ENCODE results near the gene ACBD3. TPM values are rescaled to one million over a fixed set of nuclear protein-coding genes. Genes with fewer than 3 reads are reported as not detected.

Gene ACBD3
- total RNA-seq, 1 donor from 2014 or later: 41.3 TPM

DNA sequence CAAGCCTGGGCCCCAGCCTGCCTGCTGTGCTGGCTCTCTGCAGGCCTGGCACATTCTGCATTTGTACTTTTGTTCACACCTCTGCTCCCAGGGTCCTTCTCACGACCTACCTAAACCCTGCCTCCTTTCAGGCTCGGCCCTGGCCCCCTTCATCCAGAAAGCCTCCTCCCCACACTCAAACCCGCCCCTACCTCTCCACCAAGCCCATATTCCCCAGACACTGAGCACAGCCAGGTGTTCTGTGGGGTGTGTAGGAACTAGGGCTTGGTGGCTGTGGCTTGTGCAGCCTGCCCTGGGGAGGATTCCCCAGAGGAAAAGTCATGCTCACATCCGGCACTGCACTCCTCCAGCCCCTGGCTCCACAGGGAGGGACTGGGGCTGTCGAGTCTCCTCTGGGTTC is 28.7 kb upstream of the ACBD3 start:
- ATAC-seq: no peak
- H3K27me3 ChIP-seq (ENCODE audit: low read depth): no peaks in the 10 kb centered on the region
- no peaks in the 10 kb centered on the region for H3K36me3 ChIP-seq
- H3K4me3 ChIP-seq: no peak overlapping the region
- intact Hi-C loops (cut with DNase I): no loop called here
- no peak overlapping the region for H3K27ac ChIP-seq
- H3K4me1 ChIP-seq: no peaks in the 10 kb centered on the region
- H3K9me3 ChIP-seq: no peaks in the 10 kb centered on the region
- TF ChIP-seq CTCF (IDR thresholded peaks at IDR 0.05): no peak
- no peak for DNase-seq

DNA sequence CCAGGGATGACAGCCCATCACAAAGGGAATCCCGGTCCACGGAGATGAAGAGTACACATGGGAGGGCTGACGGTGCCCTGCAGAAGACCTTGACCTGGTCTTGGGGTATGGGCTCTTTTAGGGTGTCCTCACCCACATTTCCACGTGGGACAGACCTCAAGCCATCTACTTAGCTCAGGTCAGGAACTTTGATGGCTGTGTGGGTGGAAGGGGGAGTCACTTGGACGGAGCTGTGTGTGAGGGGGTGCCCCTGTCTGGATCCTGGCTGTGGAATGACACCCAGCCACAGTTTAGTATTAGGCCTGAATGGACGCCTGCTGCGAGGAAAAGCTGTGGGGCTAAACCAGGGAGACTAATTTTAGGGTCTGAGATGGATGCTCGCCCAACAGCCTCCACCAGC is 26.0 kb upstream of the ACBD3 start:
- TF ChIP-seq CTCF (IDR thresholded peaks at IDR 0.05): no peak
- Histone ChIP-seq H3K4me3 (no peak overlapping the region), H3K9me3 (no peaks in the 10 kb centered on the region), H3K36me3 (no peaks in the 10 kb centered on the region), H3K27me3 (ENCODE audit: low read depth) (no peaks in the 10 kb centered on the region), H3K27ac (no peak overlapping the region), H3K4me1 (no peaks in the 10 kb centered on the region)
- no peak for DNase-seq
- no peak for ATAC-seq
- intact Hi-C loops (cut with DNase I): no loop called here

DNA sequence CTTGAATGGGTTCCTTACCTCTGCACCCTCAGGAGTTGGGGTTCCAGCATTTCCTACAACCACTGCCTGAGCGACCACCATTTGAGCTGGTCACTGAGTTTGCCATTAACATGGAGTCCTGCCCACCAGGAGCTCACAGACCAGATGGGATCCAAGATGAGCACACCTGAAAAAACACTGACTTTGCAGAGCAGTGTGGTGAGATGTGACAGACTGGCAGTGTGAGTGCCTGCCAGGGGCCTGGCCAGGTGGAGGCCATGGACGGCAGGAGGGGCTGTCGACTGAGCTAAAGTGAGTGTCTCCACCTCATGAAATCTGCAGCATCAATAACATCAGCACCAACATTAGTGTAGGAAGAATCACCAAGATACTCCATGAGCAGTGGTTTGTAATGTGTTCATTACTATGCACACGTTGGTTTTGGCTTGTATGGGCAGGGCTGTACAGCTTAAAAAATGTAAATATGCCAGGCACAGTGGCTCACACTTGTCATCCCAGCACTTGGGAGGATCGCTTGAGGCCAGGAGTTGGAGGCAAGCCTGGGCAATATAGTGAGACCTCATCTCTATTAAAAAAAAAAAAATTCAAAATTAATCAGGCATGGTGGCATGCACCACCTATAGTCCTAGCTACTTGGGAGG is 24.8 kb upstream of the ACBD3 start:
- Histone ChIP-seq H3K9me3 (no peaks in the 10 kb centered on the region), H3K36me3 (no peaks in the 10 kb centered on the region), H3K27ac (no peak overlapping the region), H3K27me3 (ENCODE audit: low read depth) (no peaks in the 10 kb centered on the region), H3K4me3 (no peak overlapping the region), H3K4me1 (no peaks in the 10 kb centered on the region)
- ATAC-seq (no peak), DNase-seq (no peak)
- intact Hi-C loops (cut with DNase I): no loop called here
- no peak for TF ChIP-seq CTCF (IDR thresholded peaks at IDR 0.05)

DNA sequence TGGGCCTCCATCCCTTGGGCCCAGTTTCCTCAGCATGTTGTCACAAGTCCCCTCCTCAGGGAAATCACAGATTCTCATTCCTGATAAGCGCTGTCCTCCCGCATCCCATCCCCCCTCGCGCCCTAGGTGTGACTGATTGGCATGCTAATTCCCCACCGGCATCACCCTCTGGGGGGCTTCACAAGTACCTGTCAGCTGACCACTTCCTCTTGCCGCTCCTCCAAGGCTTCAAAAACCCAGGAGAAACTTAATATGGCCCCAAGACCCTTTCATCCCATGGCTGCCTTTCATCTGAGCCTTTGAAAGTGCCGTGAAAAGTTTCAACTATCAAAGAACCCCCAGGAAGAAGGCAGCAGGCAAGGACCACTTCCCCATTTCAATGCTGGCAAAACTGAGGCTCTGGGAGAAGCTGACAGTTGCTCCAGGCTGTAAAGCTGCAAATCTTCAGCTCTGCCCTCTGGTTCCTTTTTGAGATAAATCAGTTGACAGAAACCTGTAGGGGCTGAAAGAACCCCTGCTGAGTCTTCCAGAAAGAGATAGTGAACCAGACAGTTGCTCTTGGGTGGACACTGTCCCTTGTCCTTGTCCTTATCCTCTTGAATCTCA is 24.1 kb upstream of the ACBD3 start:
- intact Hi-C loops (cut with DNase I): no loop called here
- Histone ChIP-seq H3K27ac (no peak overlapping the region), H3K27me3 (ENCODE audit: low read depth) (no peaks in the 10 kb centered on the region), H3K9me3 (no peaks in the 10 kb centered on the region), H3K4me1 (no peaks in the 10 kb centered on the region), H3K4me3 (no peak overlapping the region), H3K36me3 (no peaks in the 10 kb centered on the region)
- DNase-seq (no peak), ATAC-seq (no peak)
- no peak for TF ChIP-seq CTCF (IDR thresholded peaks at IDR 0.05)

DNA sequence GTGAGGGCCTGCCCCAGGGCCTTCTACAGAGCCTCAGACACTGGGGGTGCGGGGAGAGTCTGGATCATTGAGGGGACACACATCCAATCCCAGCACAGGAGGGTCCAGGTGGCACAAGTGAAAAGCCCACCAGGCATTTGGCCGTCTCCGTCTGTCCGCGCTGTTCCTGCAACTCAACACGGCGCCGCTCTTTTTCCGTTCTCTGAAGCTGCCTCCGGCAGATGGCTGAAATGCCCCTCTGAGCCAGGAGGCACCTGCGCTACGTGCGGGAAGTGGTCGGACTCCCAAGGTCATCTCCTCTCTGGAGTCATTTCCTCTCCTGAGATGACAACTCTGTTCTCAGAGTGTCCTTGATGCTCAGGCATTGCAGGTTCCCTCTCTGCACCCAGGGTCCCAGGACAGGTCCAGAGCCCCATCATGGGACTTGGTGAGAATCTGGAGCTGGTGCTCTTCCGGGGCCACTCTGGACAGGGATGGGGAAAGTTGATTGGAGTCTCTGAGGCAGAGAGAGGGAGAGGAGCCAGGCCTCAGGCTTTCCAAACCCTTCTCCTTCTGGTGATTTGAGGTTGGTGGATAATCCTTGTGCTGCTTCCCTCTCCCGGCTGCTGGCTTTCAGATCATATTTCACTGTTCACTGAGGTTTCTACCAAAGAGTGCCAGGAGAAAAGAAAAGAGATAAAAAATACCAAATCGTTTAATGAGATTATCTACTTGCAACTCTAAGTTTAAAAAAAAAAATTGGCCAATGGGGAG is 22.9 kb upstream of the ACBD3 start:
- no peak for TF ChIP-seq CTCF (IDR thresholded peaks at IDR 0.05)
- Histone ChIP-seq H3K4me1 (no peaks in the 10 kb centered on the region), H3K27me3 (ENCODE audit: low read depth) (no peaks in the 10 kb centered on the region), H3K27ac (no peak overlapping the region), H3K36me3 (no peaks in the 10 kb centered on the region), H3K9me3 (no peaks in the 10 kb centered on the region), H3K4me3 (no peak overlapping the region)
- DNase-seq: no peak
- ATAC-seq: peak in 1 of 2 donors; percentile 24
- intact Hi-C loops (cut with DNase I): no loop called here

Measured in lower lobe of right lung (tissue), 2 donors.